T-helper 1 cell treated with Interleukin-12 subunit alpha and Interleukin-12 subunit beta and Interleukin-4 antibody, amounts not matched to agents 30 ng/mL and 1 ng/mL, for 36 hours (primary cell): ENCODE data around the gene PPP1R12B. TPM values are rescaled to one million over a fixed set of nuclear protein-coding genes. Genes with fewer than 3 reads are reported as not detected.

Source experiments
- intact Hi-C: fragments of 100-400 bp; cut with micrococcal nuclease; formaldehyde crosslinking; loops from one replicate; pipeline ENCODE4 v1.15.1; 2024
- total RNA-seq: library from RNA; stranded (reverse); gene quantifications from 2 replicates; pipeline ENCODE4 v1.2.3, GENCODE V29; 2022

Gene PPP1R12B, protein sequence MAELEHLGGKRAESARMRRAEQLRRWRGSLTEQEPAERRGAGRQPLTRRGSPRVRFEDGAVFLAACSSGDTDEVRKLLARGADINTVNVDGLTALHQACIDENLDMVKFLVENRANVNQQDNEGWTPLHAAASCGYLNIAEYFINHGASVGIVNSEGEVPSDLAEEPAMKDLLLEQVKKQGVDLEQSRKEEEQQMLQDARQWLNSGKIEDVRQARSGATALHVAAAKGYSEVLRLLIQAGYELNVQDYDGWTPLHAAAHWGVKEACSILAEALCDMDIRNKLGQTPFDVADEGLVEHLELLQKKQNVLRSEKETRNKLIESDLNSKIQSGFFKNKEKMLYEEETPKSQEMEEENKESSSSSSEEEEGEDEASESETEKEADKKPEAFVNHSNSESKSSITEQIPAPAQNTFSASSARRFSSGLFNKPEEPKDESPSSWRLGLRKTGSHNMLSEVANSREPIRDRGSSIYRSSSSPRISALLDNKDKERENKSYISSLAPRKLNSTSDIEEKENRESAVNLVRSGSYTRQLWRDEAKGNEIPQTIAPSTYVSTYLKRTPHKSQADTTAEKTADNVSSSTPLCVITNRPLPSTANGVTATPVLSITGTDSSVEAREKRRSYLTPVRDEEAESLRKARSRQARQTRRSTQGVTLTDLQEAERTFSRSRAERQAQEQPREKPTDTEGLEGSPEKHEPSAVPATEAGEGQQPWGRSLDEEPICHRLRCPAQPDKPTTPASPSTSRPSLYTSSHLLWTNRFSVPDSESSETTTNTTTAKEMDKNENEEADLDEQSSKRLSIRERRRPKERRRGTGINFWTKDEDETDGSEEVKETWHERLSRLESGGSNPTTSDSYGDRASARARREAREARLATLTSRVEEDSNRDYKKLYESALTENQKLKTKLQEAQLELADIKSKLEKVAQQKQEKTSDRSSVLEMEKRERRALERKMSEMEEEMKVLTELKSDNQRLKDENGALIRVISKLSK
- total RNA-seq = 22.8 and 24.7 TPM in 2 replicates

- intact Hi-C loops = loop anchor here (1.0 to 10.0 kb wide), 15 partner anchors 8 to 1513 kb away; partner anchors contain the start of genes ADIPOR1, ATP2B4, IPO9 and KLHL12
Measured at GRCh38 chr1:202348509-202349205, at the start of gene PPP1R12B. Gene PPP1R12B, plus strand, starts transcription at chr1:202348699. Its CDS starts 153 bp downstream, at chr1:202348852.

GRCh38 chr1:202302166-202302565 is 46.3 kb upstream of the PPP1R12B start:
- intact Hi-C loops = no loop called here

DNA sequence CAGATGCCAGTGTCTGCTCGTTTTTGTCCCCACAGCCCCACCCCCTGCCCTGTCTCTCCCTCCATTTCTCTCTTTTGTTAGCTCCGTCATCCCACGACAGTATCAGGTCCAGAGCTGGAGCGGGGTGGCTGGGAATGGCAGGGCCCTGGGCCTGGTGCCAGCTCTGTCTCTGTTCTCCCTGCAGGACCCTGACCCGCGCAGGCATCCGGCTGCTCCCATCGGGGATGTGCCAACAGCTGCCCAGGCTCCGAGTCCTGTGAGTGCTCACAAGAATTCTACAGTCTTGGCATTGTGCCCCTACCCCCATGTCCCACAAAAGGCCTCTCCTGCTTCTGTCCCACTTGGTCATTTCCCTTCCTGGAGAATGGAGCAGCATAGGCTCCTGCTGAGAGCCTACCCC is 44.1 kb upstream of the PPP1R12B start:
- intact Hi-C loops = no loop called here

DNA sequence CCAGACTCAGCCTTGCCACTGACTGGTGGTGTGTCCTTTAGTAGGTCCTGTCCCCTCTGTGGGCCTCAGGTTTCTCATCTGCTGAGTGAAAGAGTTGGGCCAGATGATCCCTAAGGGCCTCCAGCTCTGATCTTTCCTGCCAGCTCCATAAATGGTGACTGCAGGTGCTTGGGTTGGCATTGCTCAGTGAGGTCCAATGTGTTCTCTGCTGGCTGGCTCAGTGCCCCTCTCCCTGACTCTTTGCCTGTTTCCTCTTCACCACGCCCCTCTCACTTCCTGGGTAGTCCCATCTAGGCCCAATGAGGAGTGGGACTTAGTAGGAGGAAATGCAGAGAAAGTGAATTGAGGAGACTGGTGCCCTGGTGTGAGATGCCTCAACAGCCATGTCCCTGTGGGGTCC is 43.3 kb upstream of the PPP1R12B start:
- intact Hi-C loops = no loop called here

DNA sequence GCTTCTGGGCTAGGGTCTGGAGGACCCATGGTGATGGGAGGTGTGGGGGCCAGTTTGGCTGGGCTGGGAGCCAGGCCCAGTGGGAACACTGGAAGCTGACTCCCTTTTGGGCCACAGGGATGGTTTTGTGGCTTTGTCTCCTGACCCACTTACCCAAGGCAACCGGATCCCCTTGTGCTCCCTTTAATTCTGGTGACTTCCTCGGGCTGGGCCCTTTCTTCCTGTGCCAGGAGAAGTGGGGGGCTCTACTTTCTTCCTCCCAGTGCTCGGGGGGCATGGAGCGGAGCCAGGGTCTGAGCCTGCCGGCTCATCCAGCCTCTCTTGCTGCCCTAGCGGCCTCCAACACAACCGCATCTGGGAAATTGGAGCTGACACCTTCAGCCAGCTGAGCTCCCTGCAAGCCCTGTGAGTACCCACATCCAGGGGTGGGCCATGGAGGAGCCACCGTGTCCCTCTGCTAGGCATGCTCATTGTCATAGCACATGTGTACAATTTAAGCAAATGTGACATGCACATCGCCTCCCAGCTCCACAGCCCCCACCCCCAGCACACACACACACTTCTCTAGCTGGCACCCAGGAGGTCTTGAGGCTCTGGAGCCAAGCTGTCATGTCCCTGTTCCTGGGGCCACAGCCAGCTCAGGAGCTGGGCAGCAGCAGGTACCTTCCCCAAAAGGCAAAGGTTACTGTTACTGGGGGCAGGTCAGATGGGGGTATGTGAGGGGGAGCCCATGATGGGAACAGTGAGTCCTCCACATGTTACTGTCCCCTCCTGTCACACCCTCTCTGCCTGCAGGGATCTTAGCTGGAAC is 41.8 kb upstream of the PPP1R12B start:
- intact Hi-C loops = no loop called here

GRCh38 chr1:202310071-202310725 is 38.3 kb upstream of the PPP1R12B start:
- intact Hi-C loops = no loop called here

GRCh38 chr1:202310746-202311145 is 37.8 kb upstream of the PPP1R12B start:
- intact Hi-C loops = no loop called here

- intact Hi-C loops = no loop called here
Measured at GRCh38 chr1:202311875-202312635, 36.4 kb upstream of the PPP1R12B start.

DNA sequence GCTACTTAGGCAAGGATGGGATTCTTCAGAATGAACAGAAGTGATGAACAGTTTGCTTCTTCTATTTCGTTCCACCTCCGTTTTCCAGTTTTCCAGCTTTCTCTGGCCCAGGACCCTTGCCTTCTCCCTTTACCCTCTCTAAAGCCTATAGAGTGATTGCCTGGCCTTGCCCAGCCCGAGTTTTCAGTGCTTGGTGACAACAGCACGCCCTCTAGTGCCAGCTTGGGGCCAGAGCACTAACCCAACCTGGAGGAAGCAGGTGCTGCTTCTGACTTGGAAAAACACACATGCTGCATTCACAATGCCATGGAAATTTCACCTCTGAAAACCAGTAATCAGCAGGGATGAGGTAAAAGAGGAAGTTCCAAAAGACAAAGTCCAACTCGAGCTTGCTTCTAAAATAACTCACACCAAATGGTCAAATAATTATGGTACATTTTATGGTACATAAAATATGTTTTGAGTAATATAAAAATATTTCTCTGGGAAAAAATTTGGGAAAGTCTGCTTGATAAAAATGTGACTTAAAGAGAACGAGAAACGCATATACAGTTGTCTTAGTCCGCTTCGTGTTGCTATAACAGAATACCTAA is 32.8 kb upstream of the PPP1R12B start:
- intact Hi-C loops = loop anchor here (1.0 kb wide), 7 partner anchors 20 to 160 kb away; partner anchors contain the start of gene LGR6

GRCh38 chr1:202316186-202316585 is 32.3 kb upstream of the PPP1R12B start:
- intact Hi-C loops = no loop called here

GRCh38 chr1:202317941-202318925 is 30.3 kb upstream of the PPP1R12B start:
- intact Hi-C loops = no loop called here

GRCh38 chr1:202319381-202320080 is 29.0 kb upstream of the PPP1R12B start:
- intact Hi-C loops = no loop called here

GRCh38 chr1:202320081-202320405 is 28.5 kb upstream of the PPP1R12B start:
- intact Hi-C loops = no loop called here

DNA sequence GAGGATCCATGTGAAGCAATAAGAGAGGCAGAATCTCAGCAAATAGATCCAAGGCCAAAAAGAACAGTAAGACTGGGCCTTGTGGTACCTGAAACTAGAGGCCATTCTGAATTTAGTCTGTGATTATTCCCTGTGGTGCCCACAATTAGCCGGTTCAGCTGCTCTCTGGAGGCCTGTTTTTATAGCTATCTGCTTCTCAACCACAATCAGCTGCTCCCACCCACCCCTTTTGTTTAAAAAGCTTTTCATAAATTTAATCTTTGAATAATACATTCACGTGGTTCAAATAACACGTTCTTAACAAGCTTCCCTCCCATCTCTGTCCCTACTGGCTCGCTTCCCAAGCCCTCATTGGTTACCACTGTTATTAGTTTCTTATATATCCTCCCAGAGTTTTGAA is 24.8 kb upstream of the PPP1R12B start:
- intact Hi-C loops = no loop called here

- intact Hi-C loops = no loop called here
Measured at GRCh38 chr1:202324646-202325045, 23.9 kb upstream of the PPP1R12B start.

- intact Hi-C loops = no loop called here
Measured at GRCh38 chr1:202329891-202330290, 18.6 kb upstream of the PPP1R12B start.

GRCh38 chr1:202333861-202334260 is 14.6 kb upstream of the PPP1R12B start:
- intact Hi-C loops = no loop called here
